ENCODE results near the gene PALM. TPM values are rescaled to one million over a fixed set of nuclear protein-coding genes. Genes with fewer than 3 reads are reported as not detected.

The PALM gene
- polyA plus RNA-seq, 4 donors, result 12.4 to 37.6 (median 25.3) TPM

GRCh38 chr19:676339-677105, 32.2 kb upstream of the PALM start, which contains the start of gene FSTL3:
Gene FSTL3, plus strand, starts transcription at chr19:676392. Its CDS starts 32 bp downstream, at chr19:676424.
- FAIRE-seq (no peak), DNase-seq (peak in 1 of 2 donors; percentile 73)
- Histone ChIP-seq H3K36me3 (ENCODE audit: control insufficient read depth in 3 of 3, insufficient read depth in 2 of 3, low read depth in 1 of 3, low read length in 3 of 3) (peaks cover 0 to 13% (median 0%) of the 10 kb centered on the region in 3 donors), H3K27ac (ENCODE audit: low read depth in 1 of 3, low read length in 2 of 3) (peak within 1 kb of the TSS in 2 of 3 donors; percentile 62 to 85), H3K4me1 (ENCODE audit: control insufficient read depth in 3 of 3, insufficient read depth in 2 of 3, low read depth in 1 of 3, low read length in 2 of 3) (peaks cover 0 to 42% (median 5%) of the 10 kb centered on the region in 3 donors), H3K9me3 (ENCODE audit: control insufficient read depth in 2 of 2, insufficient read depth in 1 of 2, low read depth in 1 of 2, low read length in 1 of 2) (no peaks in the 10 kb centered on the region), H3K27me3 (ENCODE audit: control insufficient read depth in 3 of 3, insufficient read depth in 3 of 3, low read length in 3 of 3) (peaks cover 0 to 9% (median 5%) of the 10 kb centered on the region in 3 donors), H3K4me3 (ENCODE audit: low read depth in 1 of 3, low read length in 3 of 3) (peak within 1 kb of the TSS; percentile 17 to 53 (median 45))
- 6 to 8% (median 6%) methylated on average over 36 to 63 of the region's 63 CpGs for WGBS, 3 donors

- 0 to 12% (median 8%) methylated on average over 3 to 15 of the region's 15 CpGs for WGBS, 3 donors
- peak overlapping the region in 1 of 3 donors; percentile 45 for H3K4me3 ChIP-seq (ENCODE audit: low read depth in 1 of 3, low read length in 3 of 3)
- no peak for FAIRE-seq
- peaks cover 0 to 42% (median 7%) of the 10 kb centered on the region in 3 donors for H3K4me1 ChIP-seq (ENCODE audit: control insufficient read depth in 3 of 3, insufficient read depth in 2 of 3, low read depth in 1 of 3, low read length in 2 of 3)
- H3K36me3 ChIP-seq (ENCODE audit: control insufficient read depth in 3 of 3, insufficient read depth in 2 of 3, low read depth in 1 of 3, low read length in 3 of 3), result peaks cover 0 to 16% (median 0%) of the 10 kb centered on the region in 3 donors
- peaks cover 0 to 9% (median 5%) of the 10 kb centered on the region in 3 donors for H3K27me3 ChIP-seq (ENCODE audit: control insufficient read depth in 3 of 3, insufficient read depth in 3 of 3, low read length in 3 of 3)
- DNase-seq, result peak in 1 of 2 donors; percentile 64
- peak overlapping the region in 1 of 3 donors; percentile 85 for H3K27ac ChIP-seq (ENCODE audit: low read depth in 1 of 3, low read length in 2 of 3)
- H3K9me3 ChIP-seq (ENCODE audit: control insufficient read depth in 2 of 2, insufficient read depth in 1 of 2, low read depth in 1 of 2, low read length in 1 of 2), result no peaks in the 10 kb centered on the region
Measured at GRCh38 chr19:677201-677600, 31.5 kb upstream of the PALM start.

GRCh38 chr19:677601-678436, 30.9 kb upstream of the PALM start:
- Histone ChIP-seq H3K36me3 (ENCODE audit: control insufficient read depth in 3 of 3, insufficient read depth in 2 of 3, low read depth in 1 of 3, low read length in 3 of 3) (peaks cover 0 to 20% (median 0%) of the 10 kb centered on the region in 3 donors), H3K4me3 (ENCODE audit: low read depth in 1 of 3, low read length in 3 of 3) (no peak overlapping the region), H3K4me1 (ENCODE audit: control insufficient read depth in 3 of 3, insufficient read depth in 2 of 3, low read depth in 1 of 3, low read length in 2 of 3) (peaks cover 0 to 42% (median 7%) of the 10 kb centered on the region in 3 donors), H3K27ac (ENCODE audit: low read depth in 1 of 3, low read length in 2 of 3) (peak overlapping the region in 1 of 3 donors; percentile 1), H3K9me3 (ENCODE audit: control insufficient read depth in 2 of 2, insufficient read depth in 1 of 2, low read depth in 1 of 2, low read length in 1 of 2) (no peaks in the 10 kb centered on the region), H3K27me3 (ENCODE audit: control insufficient read depth in 3 of 3, insufficient read depth in 3 of 3, low read length in 3 of 3) (peaks cover 0 to 9% (median 5%) of the 10 kb centered on the region in 3 donors)
- WGBS, 3 donors, result 31 to 52% (median 32%) methylated on average over 20 to 22 of the region's 22 CpGs
- DNase-seq (no peak), FAIRE-seq (no peak)

- Histone ChIP-seq H3K27me3 (ENCODE audit: control insufficient read depth in 3 of 3, insufficient read depth in 3 of 3, low read length in 3 of 3) (peaks cover 0 to 9% (median 5%) of the 10 kb centered on the region in 3 donors), H3K27ac (ENCODE audit: low read depth in 1 of 3, low read length in 2 of 3) (peak overlapping the region in 2 of 3 donors; percentile 66 to 75), H3K36me3 (ENCODE audit: control insufficient read depth in 3 of 3, insufficient read depth in 2 of 3, low read depth in 1 of 3, low read length in 3 of 3) (peaks cover 0 to 20% (median 0%) of the 10 kb centered on the region in 3 donors), H3K4me1 (ENCODE audit: control insufficient read depth in 3 of 3, insufficient read depth in 2 of 3, low read depth in 1 of 3, low read length in 2 of 3) (peaks cover 0 to 42% (median 7%) of the 10 kb centered on the region in 3 donors), H3K9me3 (ENCODE audit: control insufficient read depth in 2 of 2, insufficient read depth in 1 of 2, low read depth in 1 of 2, low read length in 1 of 2) (no peaks in the 10 kb centered on the region), H3K4me3 (ENCODE audit: low read depth in 1 of 3, low read length in 3 of 3) (peak overlapping the region in 1 of 3 donors; percentile 62)
- no peak for DNase-seq
- no peak for FAIRE-seq
- WGBS, 3 donors, result 87 to 96% (median 94%) methylated on average over 14 to 16 of the region's 16 CpGs
Measured at GRCh38 chr19:678791-679388, 29.8 kb upstream of the PALM start.

- Histone ChIP-seq H3K27me3 (ENCODE audit: control insufficient read depth in 3 of 3, insufficient read depth in 3 of 3, low read length in 3 of 3) (peaks cover 0 to 9% (median 5%) of the 10 kb centered on the region in 3 donors), H3K36me3 (ENCODE audit: control insufficient read depth in 3 of 3, insufficient read depth in 2 of 3, low read depth in 1 of 3, low read length in 3 of 3) (peaks cover 0 to 20% (median 0%) of the 10 kb centered on the region in 3 donors), H3K27ac (ENCODE audit: low read depth in 1 of 3, low read length in 2 of 3) (peak overlapping the region; percentile 57 to 92 (median 75)), H3K4me3 (ENCODE audit: low read depth in 1 of 3, low read length in 3 of 3) (peak overlapping the region; percentile 62 to 78 (median 64)), H3K4me1 (ENCODE audit: control insufficient read depth in 3 of 3, insufficient read depth in 2 of 3, low read depth in 1 of 3, low read length in 2 of 3) (peaks cover 0 to 41% (median 7%) of the 10 kb centered on the region in 3 donors), H3K9me3 (ENCODE audit: control insufficient read depth in 2 of 2, insufficient read depth in 1 of 2, low read depth in 1 of 2, low read length in 1 of 2) (no peaks in the 10 kb centered on the region)
- DNase-seq (peak in 1 of 2 donors; percentile 92), FAIRE-seq (no peak)
- 4 to 9% (median 8%) methylated on average over 30 to 69 of the region's 69 CpGs for WGBS, 3 donors
Measured at GRCh38 chr19:679418-680286, 29.1 kb upstream of the PALM start.

- DNase-seq, result peak; percentile 97 to 99
- Histone ChIP-seq H3K9me3 (ENCODE audit: control insufficient read depth in 2 of 2, insufficient read depth in 1 of 2, low read depth in 1 of 2, low read length in 1 of 2) (no peaks in the 10 kb centered on the region), H3K27me3 (ENCODE audit: control insufficient read depth in 3 of 3, insufficient read depth in 3 of 3, low read length in 3 of 3) (peaks cover 0 to 6% (median 5%) of the 10 kb centered on the region in 3 donors), H3K4me1 (ENCODE audit: control insufficient read depth in 3 of 3, insufficient read depth in 2 of 3, low read depth in 1 of 3, low read length in 2 of 3) (peaks cover 0 to 33% (median 7%) of the 10 kb centered on the region in 3 donors), H3K27ac (ENCODE audit: low read depth in 1 of 3, low read length in 2 of 3) (peak overlapping the region; percentile 57 to 96 (median 76)), H3K36me3 (ENCODE audit: control insufficient read depth in 3 of 3, insufficient read depth in 2 of 3, low read depth in 1 of 3, low read length in 3 of 3) (peaks cover 0 to 20% (median 0%) of the 10 kb centered on the region in 3 donors), H3K4me3 (ENCODE audit: low read depth in 1 of 3, low read length in 3 of 3) (peak overlapping the region; percentile 62 to 78 (median 64))
- no peak for FAIRE-seq
- 0 to 1% (median 1%) methylated on average over 42 to 70 of the region's 70 CpGs for WGBS, 3 donors
Measured at GRCh38 chr19:680287-681028, 28.3 kb upstream of the PALM start.
